Measurements from ENCODE around the gene DNPEP.

DNPEP gene

GRCh38 chr2:219384859-219385258 is 2.9 kb downstream of the DNPEP start:
- no peak overlapping the region for H3K4me3 ChIP-seq (replicated peaks; ENCODE audit: insufficient read depth, low read length)
- DNase-seq (ENCODE audit: low read depth in 1 of 2, low spot score in 1 of 2): no peak
- no peak for TF ChIP-seq CTCF (IDR thresholded peaks at IDR 0.05; ENCODE audit: insufficient read depth, low read length)
- no peak overlapping the region for H3K27ac ChIP-seq (replicated peaks)
- H3K27me3 ChIP-seq (ENCODE audit: insufficient read depth, poor library complexity, severe bottlenecking): no peaks in the 10 kb centered on the region

- no peak for TF ChIP-seq GABPA (IDR thresholded peaks at IDR 0.05; ENCODE audit: low read depth)
- TF ChIP-seq CTCF (IDR thresholded peaks at IDR 0.05; ENCODE audit: insufficient read depth, low read length): no peak
- TF ChIP-seq SPI1 (IDR thresholded peaks at IDR 0.05; ENCODE audit: borderline replicate concordance, low read depth): no peak
- TF ChIP-seq REST (IDR thresholded peaks at IDR 0.05; ENCODE audit: insufficient replicate concordance, low read depth): no peak
- no peak for TF ChIP-seq POLR2AphosphoS5 (IDR thresholded peaks at IDR 0.05; ENCODE audit: low read depth)
These were observed 3.5 kb downstream of the DNPEP start for GRCh38 chr2:219384083-219384713.

GRCh38 chr2:219381448-219381847 is 6.3 kb downstream of the DNPEP start:
- Histone ChIP-seq H3K4me3 (replicated peaks; ENCODE audit: insufficient read depth, low read length) (no peak overlapping the region), H3K27me3 (ENCODE audit: insufficient read depth, poor library complexity, severe bottlenecking) (no peaks in the 10 kb centered on the region), H3K27ac (replicated peaks) (no peak overlapping the region)
- DNase-seq (ENCODE audit: low read depth in 1 of 2, low spot score in 1 of 2): no peak
- TF ChIP-seq CTCF (IDR thresholded peaks at IDR 0.05; ENCODE audit: insufficient read depth, low read length) (no peak), REST (IDR thresholded peaks at IDR 0.05; ENCODE audit: insufficient replicate concordance, low read depth) (no peak), SPI1 (IDR thresholded peaks at IDR 0.05; ENCODE audit: borderline replicate concordance, low read depth) (no peak), GABPA (IDR thresholded peaks at IDR 0.05; ENCODE audit: low read depth) (no peak), POLR2AphosphoS5 (IDR thresholded peaks at IDR 0.05; ENCODE audit: low read depth) (no peak)

More at GRCh38 chr2:219384083-219384713, 3.5 kb downstream of the DNPEP start:
- Histone ChIP-seq H3K27ac (replicated peaks) (no peak overlapping the region), H3K27me3 (ENCODE audit: insufficient read depth, poor library complexity, severe bottlenecking) (no peaks in the 10 kb centered on the region), H3K4me3 (replicated peaks; ENCODE audit: insufficient read depth, low read length) (no peak overlapping the region)
- no peak for DNase-seq (ENCODE audit: low read depth in 1 of 2, low spot score in 1 of 2)

GRCh38 chr2:219380926-219381325 is 6.8 kb downstream of the DNPEP start:
- no peak for DNase-seq (ENCODE audit: low read depth in 1 of 2, low spot score in 1 of 2)
- Histone ChIP-seq H3K4me3 (replicated peaks; ENCODE audit: insufficient read depth, low read length) (no peak overlapping the region), H3K27ac (replicated peaks) (no peak overlapping the region), H3K27me3 (ENCODE audit: insufficient read depth, poor library complexity, severe bottlenecking) (no peaks in the 10 kb centered on the region)
- TF ChIP-seq GABPA (IDR thresholded peaks at IDR 0.05; ENCODE audit: low read depth) (no peak), POLR2AphosphoS5 (IDR thresholded peaks at IDR 0.05; ENCODE audit: low read depth) (no peak), REST (IDR thresholded peaks at IDR 0.05; ENCODE audit: insufficient replicate concordance, low read depth) (no peak), CTCF (IDR thresholded peaks at IDR 0.05; ENCODE audit: insufficient read depth, low read length) (no peak), SPI1 (IDR thresholded peaks at IDR 0.05; ENCODE audit: borderline replicate concordance, low read depth) (no peak)

Data from HL-60 (cell line).